Amygdala (tissue), 56 donors: ENCODE results near the gene AVL9.
"Not testable (repeated sequence)": the region's sequence is repeated elsewhere in the genome, so short reads cannot be mapped to it uniquely, and the experiment has no call there.

Source experiments
- DNase-seq, 56 donors: peaks; one replicate each; lab custom pipeline; 2025; lab: John Stamatoyannopoulos, UW

The AVL9 gene

GRCh38 chr7:32634798-32635393, 139.6 kb downstream of the AVL9 start:
- DNase-seq = not testable (repeated sequence)

- DNase-seq = not testable (repeated sequence)
These were observed 141.6 kb downstream of the AVL9 start for GRCh38 chr7:32636725-32637462.

GRCh38 chr7:32637611-32638010, 142.3 kb downstream of the AVL9 start:
- DNase-seq = not testable (repeated sequence)
